AG04450 (cell line): ENCODE results near the gene TAF4B. TPM values are rescaled to one million over a fixed set of nuclear protein-coding genes. Genes with fewer than 3 reads are reported as not detected.

ENCODE experiments used
- CTCF ChIA-PET: fragments of 300-600, 350-600 bp; formaldehyde crosslinking; extraction: SDS; loops from one replicate; lab custom pipeline; 2022; ENCODE audit warnings: antibody characterized with exemption, inconsistent platforms; lab: Charles Lee
- POLR2A ChIA-PET: fragments of 350-600 bp; formaldehyde crosslinking; extraction: SDS; loops from one replicate; lab custom pipeline; 2021; ENCODE audit warnings: antibody characterized with exemption, inconsistent platforms; lab: Yijun Ruan, JAX
- DNase-seq: peaks from one replicate; pipeline ENCODE4 v3.0.0-alpha.2; 2011; ENCODE audit warnings: low read depth, low spot score
- H3K27ac ChIP-seq: one replicate; pipeline ENCODE4 v1.5.1; 2012; ENCODE audit warnings: low read depth, low read length, control low read depth
- H3K27me3 ChIP-seq: one replicate; pipeline ENCODE4 v1.6.0; 2012; ENCODE audit warnings: low read length; ENCODE audit not compliant: control insufficient read depth, insufficient read depth
- H3K4me3 ChIP-seq: 2 replicates; pipeline ENCODE4 v1.5.1; 2011; ENCODE audit warnings: mild to moderate bottlenecking, low read depth, low read length, control low read depth
- H3K9me3 ChIP-seq: 2 replicates; pipeline ENCODE4 v1.5.1; 2012; ENCODE audit warnings: low read length; ENCODE audit not compliant: control insufficient read depth, insufficient read depth
- CTCF ChIP-seq: IDR thresholded peaks from 2 replicates; pipeline ENCODE4 v1.5.1; 2011; ENCODE audit warnings: low read depth, low read length, control low read depth, inconsistent platforms
- polyA plus RNA-seq: library from polyadenylated mRNA; depleted of rRNA; stranded (reverse); fragments of >200 nt; gene quantifications from 2 replicates; pipeline ENCODE4 v1.2.3, GENCODE V29; 2011

TAF4B gene
- polyA plus RNA-seq, 1 experiment: 0.40 TPM

GRCh38 chr18:26262156-26262555 lies 35.9 kb downstream of the TAF4B start:
- Histone ChIP-seq H3K27me3 (no peaks in the 10 kb centered on the region), H3K4me3 (no peak overlapping the region), H3K9me3 (peaks cover 3% of the 10 kb centered on the region; the same call in 1 of the 2 replicates), H3K27ac (no peak overlapping the region)
- CTCF ChIA-PET: no interaction called here
- no peak for TF ChIP-seq CTCF
- DNase-seq: no peak
- POLR2A ChIA-PET: no interaction called here

GRCh38 chr18:26267357-26267930 lies 41.2 kb downstream of the TAF4B start:
- Histone ChIP-seq H3K9me3 (no peaks in the 10 kb centered on the region), H3K4me3 (no peak overlapping the region), H3K27ac (no peak overlapping the region), H3K27me3 (no peaks in the 10 kb centered on the region)
- no peak for TF ChIP-seq CTCF
- ChIA-PET CTCF (no interaction called here), POLR2A (no interaction called here)
- no peak for DNase-seq

GRCh38 chr18:26268454-26268853 lies 42.2 kb downstream of the TAF4B start:
- no peak for DNase-seq
- CTCF ChIA-PET: no interaction called here
- TF ChIP-seq CTCF: no peak
- Histone ChIP-seq H3K4me3 (no peak overlapping the region), H3K27me3 (no peaks in the 10 kb centered on the region), H3K27ac (no peak overlapping the region), H3K9me3 (no peaks in the 10 kb centered on the region)
- POLR2A ChIA-PET: no interaction called here

GRCh38 chr18:26271917-26272549 lies 45.8 kb downstream of the TAF4B start:
- no peaks in the 10 kb centered on the region for H3K27me3 ChIP-seq
- no peak for DNase-seq
- no peaks in the 10 kb centered on the region for H3K9me3 ChIP-seq
- no peak overlapping the region for H3K4me3 ChIP-seq
- TF ChIP-seq CTCF: no peak
- ChIA-PET POLR2A (no interaction called here), CTCF (no interaction called here)
- H3K27ac ChIP-seq: no peak overlapping the region

GRCh38 chr18:26277374-26277773 lies 51.1 kb downstream of the TAF4B start:
- Histone ChIP-seq H3K27me3 (no peaks in the 10 kb centered on the region), H3K27ac (no peak overlapping the region), H3K9me3 (no peaks in the 10 kb centered on the region), H3K4me3 (no peak overlapping the region)
- DNase-seq: no peak
- POLR2A ChIA-PET: no interaction called here
- CTCF ChIA-PET: no interaction called here
- no peak for TF ChIP-seq CTCF
